NCI-H2081 (cell line): ENCODE results near the gene MAGI2.

Experiments
- DNase-seq, 2 experiments: peaks; one replicate each; lab custom pipeline; 2025; lab: John Stamatoyannopoulos, UW

MAGI2 gene

GRCh38 chr7:78141522-78142281, 1311.8 kb downstream of the MAGI2 start:
- DNase-seq = peak in 1 of 2 experiments; percentile 11

GRCh38 chr7:78140109-78140508, 1313.4 kb downstream of the MAGI2 start:
- DNase-seq = no peak

GRCh38 chr7:78139335-78139734, 1314.1 kb downstream of the MAGI2 start:
- no peak for DNase-seq

GRCh38 chr7:78134774-78135173, 1318.7 kb downstream of the MAGI2 start:
- DNase-seq = no peak

- peak; percentile 51 to 64 for DNase-seq
Measured at GRCh38 chr7:78134256-78134655, 1319.2 kb downstream of the MAGI2 start.

- no peak for DNase-seq
Measured at GRCh38 chr7:78130446-78131215, 1322.8 kb downstream of the MAGI2 start.

GRCh38 chr7:78129865-78130264, 1323.6 kb downstream of the MAGI2 start:
- DNase-seq = no peak

- DNase-seq = no peak
Measured at GRCh38 chr7:78127009-78127408, 1326.5 kb downstream of the MAGI2 start.

GRCh38 chr7:78125884-78126283, 1327.6 kb downstream of the MAGI2 start:
- no peak for DNase-seq

- DNase-seq = no peak
Measured at GRCh38 chr7:78124216-78124615, 1329.3 kb downstream of the MAGI2 start.

- no peak for DNase-seq
Measured at GRCh38 chr7:78121888-78122287, 1331.6 kb downstream of the MAGI2 start.

- no peak for DNase-seq
Measured at GRCh38 chr7:78118470-78118869, 1335.0 kb downstream of the MAGI2 start.

- DNase-seq = no peak
Measured at GRCh38 chr7:78115876-78116275, 1337.6 kb downstream of the MAGI2 start.

GRCh38 chr7:78114993-78115392, 1338.5 kb downstream of the MAGI2 start:
- no peak for DNase-seq

GRCh38 chr7:78112488-78112887, 1341.0 kb downstream of the MAGI2 start:
- DNase-seq = no peak

GRCh38 chr7:78111386-78111785, 1342.1 kb downstream of the MAGI2 start:
- DNase-seq = peak in 1 of 2 experiments; percentile 16

- DNase-seq = no peak
Measured at GRCh38 chr7:78103475-78103874, 1350.0 kb downstream of the MAGI2 start.

- DNase-seq = no peak
Measured at GRCh38 chr7:78101076-78101475, 1352.4 kb downstream of the MAGI2 start.

- no peak for DNase-seq
Measured at GRCh38 chr7:78099715-78100394, 1353.6 kb downstream of the MAGI2 start.

- no peak for DNase-seq
Measured at GRCh38 chr7:78095549-78095948, 1357.9 kb downstream of the MAGI2 start.

- DNase-seq = no peak
Measured at GRCh38 chr7:78092331-78092730, 1361.1 kb downstream of the MAGI2 start.

GRCh38 chr7:78090616-78091015, 1362.9 kb downstream of the MAGI2 start:
- DNase-seq = no peak
